Sigmoid colon (tissue), 7 donors: ENCODE measurements around the gene JMJD7. TPM values are rescaled to one million over a fixed set of nuclear protein-coding genes. Genes with fewer than 3 reads are reported as not detected.

Source experiments
- DNase-seq: peaks from one replicate; pipeline ENCODE4 v3.0.0-alpha.2; 2019
- H3K27ac ChIP-seq, 4 donors: fragments of 200-600 bp; sonication (generic); one replicate each; pipeline ENCODE4 v1.5.1; 2016 to 2019; ENCODE audit warnings: mild to moderate bottlenecking in 1 of 4
- H3K27me3 ChIP-seq, 3 donors: fragments of 200-600 bp; sonication (generic); one replicate each; pipeline ENCODE4 v1.5.1; 2019; ENCODE audit warnings: mild to moderate bottlenecking in 1 of 3
- H3K36me3 ChIP-seq, 4 donors: fragments of 200-600 bp; sonication (generic); one replicate each; pipeline ENCODE4 v1.5.1; 2016 to 2019
- H3K4me1 ChIP-seq, 4 donors: fragments of 200-600 bp; sonication (generic); one replicate each; pipeline ENCODE4 v1.5.1; 2017 to 2019
- H3K4me3 ChIP-seq, 4 donors: fragments of 200-600 bp; sonication (generic); one replicate each; pipeline ENCODE4 v1.5.1; 2017 to 2019; ENCODE audit warnings: mild to moderate bottlenecking in 2 of 4, moderate library complexity in 1 of 4
- H3K9me3 ChIP-seq, 4 donors: fragments of 200-600 bp in 3 of 4; sonication (generic) in 3 of 4; one replicate each; pipeline versions ENCODE4 v1.5.1 to v1.6.1; 2013 to 2019
- CTCF ChIP-seq, 4 experiments: fragments of 450-650 bp in 3 of 4; fragments of 200-600 bp in 1 of 4; IDR thresholded peaks; one replicate each; pipeline ENCODE4 v1.5.1; 2016 to 2019; ENCODE audit warnings: antibody characterized with exemption in 4 of 4, mild to moderate bottlenecking in 3 of 4, moderate library complexity in 2 of 4
- EP300 ChIP-seq, 4 donors: sonication (generic); formaldehyde crosslinking; IDR thresholded peaks; one replicate each; pipeline ENCODE4 v1.6.1; 2017; ENCODE audit warnings: antibody characterized with exemption in 4 of 4
- POLR2A ChIP-seq, 2 donors: fragments of 450-650 bp; IDR thresholded peaks; one replicate each; pipeline ENCODE4 v1.6.1; 2016; ENCODE audit warnings: antibody characterized with exemption in 2 of 2, mild to moderate bottlenecking in 2 of 2, moderate library complexity in 2 of 2
- POLR2AphosphoS5 ChIP-seq, 4 donors: sonication (generic); formaldehyde crosslinking; IDR thresholded peaks; one replicate each; pipeline ENCODE4 v1.6.1; 2017; ENCODE audit warnings: antibody characterized with exemption in 4 of 4
- WGBS, 2 donors: extraction: QIAGEN DNeasy Blood & Tissue Kit; methylation state at CpG; one replicate each; pipeline ENCODE4 v1.1.7; 2013; 5-methylcytosine and 5-hydroxymethylcytosine counted together
- intact Hi-C: fragments of 100-400 bp; cut with DNase I; formaldehyde crosslinking; loops from one replicate; pipeline ENCODE4 v1.15.1; 2023
- polyA plus RNA-seq, 3 donors: library from polyadenylated mRNA; stranded (reverse); fragments of 200-250 nt; gene quantifications; one replicate each; pipeline ENCODE4 v1.2.3, GENCODE V29; 2013
- total RNA-seq, 4 donors: library from RNA; depleted of rRNA; stranded (reverse); fragments of >200 nt; gene quantifications; one replicate each; pipeline ENCODE4 v1.1.0, GENCODE V29; 2016
- donor health status: healthy with polysubstance abuse.
- donor health status: Bipolar disorder and iron deficiency.
- donor health status: healthy.

JMJD7 gene
- total and polyA plus RNA-seq, 7 donors, result 9.5 to 14.0 (median 10.7) TPM

GRCh38 chr15:41832208-41832607, 4.3 kb downstream of the JMJD7 start:
- intact Hi-C loops, result no loop called here
- Histone ChIP-seq H3K4me1 (peaks cover 0 to 19% (median 15%) of the 10 kb centered on the region in 4 donors), H3K36me3 (peaks cover 0 to 26% (median 2%) of the 10 kb centered on the region in 4 donors), H3K4me3 (no peak overlapping the region), H3K27ac (no peak overlapping the region), H3K27me3 (no peaks in the 10 kb centered on the region), H3K9me3 (no peaks in the 10 kb centered on the region)
- WGBS, 2 donors, result 94 to 96% methylated on average over 10 of the region's 10 CpGs
- no peak for TF ChIP-seq CTCF (IDR thresholded peaks at IDR 0.05)
- TF ChIP-seq POLR2AphosphoS5 (IDR thresholded peaks at IDR 0.05), result no peak
- TF ChIP-seq EP300 (IDR thresholded peaks at IDR 0.05), result no peak
- TF ChIP-seq POLR2A (IDR thresholded peaks at IDR 0.05), result no peak
- no peak for DNase-seq

GRCh38 chr15:41832875-41833274, 5.0 kb downstream of the JMJD7 start:
- intact Hi-C loops, result no loop called here
- peaks cover 0 to 15% (median 11%) of the 10 kb centered on the region in 4 donors for H3K4me1 ChIP-seq
- no peak for DNase-seq

GRCh38 chr15:41834096-41834495, 6.2 kb downstream of the JMJD7 start:
- H3K27ac ChIP-seq, result no peak overlapping the region
- no peak for TF ChIP-seq POLR2A (IDR thresholded peaks at IDR 0.05)
- intact Hi-C loops, result no loop called here
- WGBS, 2 donors, result 87 to 90% methylated on average over 3 of the region's 3 CpGs
- DNase-seq, result no peak
- H3K27me3 ChIP-seq, result no peaks in the 10 kb centered on the region
- peaks cover 0 to 9% (median 5%) of the 10 kb centered on the region in 4 donors for H3K4me1 ChIP-seq
- H3K36me3 ChIP-seq, result peaks cover 0 to 34% (median 2%) of the 10 kb centered on the region in 4 donors
- H3K4me3 ChIP-seq, result no peak overlapping the region
- no peaks in the 10 kb centered on the region for H3K9me3 ChIP-seq

More at GRCh38 chr15:41832875-41833274, 5.0 kb downstream of the JMJD7 start:
- Histone ChIP-seq H3K9me3 (no peaks in the 10 kb centered on the region), H3K27me3 (no peaks in the 10 kb centered on the region), H3K36me3 (peaks cover 0 to 29% (median 2%) of the 10 kb centered on the region in 4 donors), H3K27ac (no peak overlapping the region), H3K4me3 (no peak overlapping the region)
- TF ChIP-seq POLR2A (IDR thresholded peaks at IDR 0.05) (no peak), EP300 (IDR thresholded peaks at IDR 0.05) (no peak), POLR2AphosphoS5 (IDR thresholded peaks at IDR 0.05) (no peak), CTCF (IDR thresholded peaks at IDR 0.05) (no peak)
- WGBS, 2 donors, result 41 to 58% methylated on average over 3 of the region's 3 CpGs

- no peak for TF ChIP-seq POLR2AphosphoS5 (IDR thresholded peaks at IDR 0.05)
- TF ChIP-seq CTCF (IDR thresholded peaks at IDR 0.05), result no peak
- no peak for TF ChIP-seq EP300 (IDR thresholded peaks at IDR 0.05)
- TF ChIP-seq POLR2A (IDR thresholded peaks at IDR 0.05), result no peak
- Histone ChIP-seq H3K27me3 (no peaks in the 10 kb centered on the region), H3K27ac (no peak overlapping the region), H3K4me3 (no peak overlapping the region), H3K4me1 (no peaks in the 10 kb centered on the region), H3K36me3 (peaks cover 0 to 48% (median 5%) of the 10 kb centered on the region in 4 donors), H3K9me3 (no peaks in the 10 kb centered on the region)
- intact Hi-C loops, result no loop called here
- DNase-seq, result no peak
- 71 to 90% methylated on average over 6 of the region's 6 CpGs for WGBS, 2 donors
Measured at GRCh38 chr15:41836073-41836472, 8.2 kb downstream of the JMJD7 start.

GRCh38 chr15:41836713-41837454, 9.0 kb downstream of the JMJD7 start:
- H3K4me3 ChIP-seq, result no peak overlapping the region
- WGBS, 2 donors, result 91 to 97% methylated on average over 23 of the region's 23 CpGs
- intact Hi-C loops, result no loop called here
- no peak overlapping the region for H3K27ac ChIP-seq
- H3K9me3 ChIP-seq, result no peaks in the 10 kb centered on the region
- H3K4me1 ChIP-seq, result no peaks in the 10 kb centered on the region
- H3K27me3 ChIP-seq, result no peaks in the 10 kb centered on the region
- TF ChIP-seq POLR2A (IDR thresholded peaks at IDR 0.05) (no peak), CTCF (IDR thresholded peaks at IDR 0.05) (no peak), POLR2AphosphoS5 (IDR thresholded peaks at IDR 0.05) (no peak), EP300 (IDR thresholded peaks at IDR 0.05) (no peak)
- no peak for DNase-seq
- H3K36me3 ChIP-seq, result peaks cover 0 to 52% (median 5%) of the 10 kb centered on the region in 4 donors
